Mononuclear cell (primary cell): Measurements from ENCODE around the gene PRKCE. TPM values are rescaled to one million over a fixed set of nuclear protein-coding genes. Genes with fewer than 3 reads are reported as not detected.

ENCODE experiments used
- H3K27me3 ChIP-seq: 2 replicates; pipeline ENCODE4 v1.6.0; 2011; ENCODE audit warnings: low read length, control low read depth; ENCODE audit not compliant: insufficient read depth
- H3K4me1 ChIP-seq: 2 replicates; pipeline ENCODE4 v1.5.1; 2011; ENCODE audit warnings: mild to moderate bottlenecking, low read length, control low read depth; ENCODE audit not compliant: insufficient read depth
- H3K4me3 ChIP-seq: 2 replicates; pipeline ENCODE4 v1.5.1; 2011; ENCODE audit warnings: mild to moderate bottlenecking, low read length, moderate library complexity
- H3K9me3 ChIP-seq: 2 replicates; pipeline ENCODE4 v1.5.1; 2011; ENCODE audit warnings: low read depth, mild to moderate bottlenecking, control low read depth, low read length
- total RNA-seq: library from RNA; depleted of rRNA; stranded (reverse); fragments of >200 nt; gene quantifications from one replicate; pipeline ENCODE4 v1.2.3, GENCODE V29; 2012

Gene PRKCE
- total RNA-seq, 1 donor: 13.6 TPM

DNA sequence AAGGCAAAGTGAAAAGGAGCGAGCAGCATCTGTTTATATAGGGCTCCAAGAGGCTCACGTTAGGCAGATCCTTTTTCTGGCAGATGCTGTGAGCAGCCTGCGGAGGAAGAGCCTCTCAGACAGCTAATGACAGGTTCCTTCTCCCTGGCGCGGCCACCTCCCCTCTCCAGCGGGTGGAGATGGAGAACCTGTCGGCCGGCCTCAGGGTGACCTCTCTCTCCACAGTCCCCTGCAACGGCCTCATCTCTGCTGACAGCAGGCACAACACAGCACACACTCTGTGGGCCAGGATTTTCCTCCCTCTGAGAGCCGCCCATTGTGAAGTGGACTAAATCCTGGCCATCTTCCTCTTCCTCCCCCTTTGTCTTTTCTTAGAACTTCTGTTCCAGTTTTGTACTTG, 119.8 kb downstream of the PRKCE start:
- Histone ChIP-seq H3K4me1 (peaks cover 66% of the 10 kb centered on the region), H3K9me3 (no peaks in the 10 kb centered on the region), H3K27me3 (no peaks in the 10 kb centered on the region), H3K4me3 (no peak overlapping the region)

DNA sequence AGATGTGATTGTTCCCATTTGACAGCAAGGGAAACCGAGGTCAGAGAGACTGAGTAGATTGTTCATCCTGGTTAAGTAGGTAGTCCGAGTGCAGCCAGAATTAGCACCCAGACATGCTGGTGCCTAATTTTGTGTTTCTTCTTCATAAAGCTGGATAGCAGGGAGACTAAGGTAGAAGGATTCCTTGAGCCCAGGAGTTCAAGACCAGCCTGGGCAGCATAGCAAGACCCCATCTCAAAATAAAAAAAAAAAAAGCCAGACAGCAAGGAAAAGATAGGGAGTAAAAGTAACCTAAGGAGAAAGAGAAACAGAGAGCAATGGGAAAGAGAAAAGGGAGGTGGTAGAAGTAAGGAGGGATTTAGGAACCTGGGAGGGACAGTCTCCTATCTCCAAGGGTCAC, 120.6 kb downstream of the PRKCE start:
- Histone ChIP-seq H3K4me3 (no peak overlapping the region), H3K9me3 (no peaks in the 10 kb centered on the region), H3K27me3 (no peaks in the 10 kb centered on the region), H3K4me1 (peaks cover 65% of the 10 kb centered on the region)

DNA sequence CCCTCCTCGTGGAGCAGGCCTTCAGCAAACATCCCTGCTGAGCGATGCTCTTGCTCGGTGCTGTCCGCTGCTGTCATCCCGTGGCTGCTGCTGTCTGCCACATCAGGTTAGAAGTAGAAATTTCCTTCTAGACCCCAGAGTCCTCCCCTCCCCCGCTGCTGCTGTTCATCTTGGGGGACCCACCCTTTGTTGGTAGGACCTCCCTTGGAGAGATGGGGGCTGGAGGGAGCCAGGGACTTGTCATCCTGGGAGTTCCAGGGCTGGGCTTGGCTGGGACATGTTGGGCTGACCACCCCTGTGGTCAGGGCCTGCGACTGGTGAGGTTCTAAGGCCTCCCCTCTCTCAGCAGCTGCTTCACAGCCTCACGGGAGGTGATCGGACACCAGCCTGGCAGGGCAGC, 122.4 kb downstream of the PRKCE start:
- Histone ChIP-seq H3K4me3 (no peak overlapping the region), H3K4me1 (peaks cover 60% of the 10 kb centered on the region), H3K27me3 (no peaks in the 10 kb centered on the region), H3K9me3 (no peaks in the 10 kb centered on the region)

DNA sequence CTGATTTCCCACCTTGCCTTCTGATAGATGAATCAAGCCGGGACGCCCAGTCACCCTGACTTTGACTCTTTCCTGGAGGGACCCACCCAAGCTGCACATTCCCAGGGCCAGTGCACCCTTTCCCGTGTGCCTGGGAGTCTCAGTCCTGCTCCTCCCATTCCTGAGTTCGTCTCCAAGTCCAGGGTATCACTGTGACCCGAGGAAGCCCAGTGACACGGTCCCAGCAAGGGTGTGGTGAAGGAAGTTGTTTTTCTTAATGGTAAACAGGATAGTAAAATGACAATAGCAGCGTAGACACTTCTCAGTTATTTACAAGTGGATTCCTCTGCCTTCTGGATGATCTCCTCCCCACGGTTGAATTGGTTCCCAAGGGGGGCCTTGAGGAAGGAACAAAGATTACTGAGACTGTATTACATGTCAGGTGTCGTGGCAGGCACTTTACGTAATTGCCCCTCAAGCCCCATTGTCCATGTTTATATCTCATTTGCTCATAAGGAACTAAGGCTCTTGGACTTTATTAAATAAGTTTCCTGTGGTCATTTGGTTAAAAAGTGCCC, 123.3 kb downstream of the PRKCE start:
- Histone ChIP-seq H3K4me3 (no peak overlapping the region), H3K27me3 (no peaks in the 10 kb centered on the region), H3K4me1 (peaks cover 58% of the 10 kb centered on the region), H3K9me3 (no peaks in the 10 kb centered on the region)

DNA sequence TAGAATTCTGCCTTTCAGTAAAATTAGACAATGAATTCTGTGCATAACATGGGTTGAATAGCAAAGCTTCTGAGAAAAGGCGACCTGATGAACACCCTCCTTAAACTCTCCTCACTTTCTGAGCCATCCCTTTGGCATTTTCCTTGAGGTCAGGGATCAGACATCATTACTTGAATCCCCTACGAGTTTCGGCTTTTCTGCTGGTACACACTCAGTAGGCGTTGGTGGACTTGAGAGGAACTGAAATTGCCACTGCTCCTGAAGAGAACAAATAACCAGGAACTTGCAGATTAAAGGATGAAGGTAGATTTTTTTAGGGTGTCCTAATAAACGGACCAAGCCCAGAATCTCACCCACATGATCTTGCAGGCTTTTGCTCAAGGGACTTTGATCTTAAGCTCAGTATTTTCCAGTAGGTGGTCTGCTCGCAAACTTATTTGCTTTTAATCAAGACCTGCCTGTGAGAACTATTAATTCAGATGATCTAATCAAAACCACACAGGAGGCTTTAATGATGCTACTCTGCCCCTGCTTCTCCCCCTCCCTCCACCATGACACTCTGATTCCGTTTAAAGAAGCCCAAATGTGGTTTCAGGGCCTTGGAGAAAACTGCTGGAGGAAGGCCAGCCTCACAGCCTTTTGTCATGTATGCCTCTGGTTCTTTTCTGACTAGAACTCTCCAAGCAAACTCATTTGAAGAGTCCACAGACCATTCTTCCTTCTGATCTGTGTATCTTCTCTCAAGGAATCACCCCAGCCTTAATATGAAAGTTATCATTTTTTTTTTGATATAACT, 124.9 kb downstream of the PRKCE start:
- Histone ChIP-seq H3K4me3 (no peak overlapping the region), H3K9me3 (no peaks in the 10 kb centered on the region), H3K4me1 (peaks cover 53% of the 10 kb centered on the region), H3K27me3 (no peaks in the 10 kb centered on the region)

DNA sequence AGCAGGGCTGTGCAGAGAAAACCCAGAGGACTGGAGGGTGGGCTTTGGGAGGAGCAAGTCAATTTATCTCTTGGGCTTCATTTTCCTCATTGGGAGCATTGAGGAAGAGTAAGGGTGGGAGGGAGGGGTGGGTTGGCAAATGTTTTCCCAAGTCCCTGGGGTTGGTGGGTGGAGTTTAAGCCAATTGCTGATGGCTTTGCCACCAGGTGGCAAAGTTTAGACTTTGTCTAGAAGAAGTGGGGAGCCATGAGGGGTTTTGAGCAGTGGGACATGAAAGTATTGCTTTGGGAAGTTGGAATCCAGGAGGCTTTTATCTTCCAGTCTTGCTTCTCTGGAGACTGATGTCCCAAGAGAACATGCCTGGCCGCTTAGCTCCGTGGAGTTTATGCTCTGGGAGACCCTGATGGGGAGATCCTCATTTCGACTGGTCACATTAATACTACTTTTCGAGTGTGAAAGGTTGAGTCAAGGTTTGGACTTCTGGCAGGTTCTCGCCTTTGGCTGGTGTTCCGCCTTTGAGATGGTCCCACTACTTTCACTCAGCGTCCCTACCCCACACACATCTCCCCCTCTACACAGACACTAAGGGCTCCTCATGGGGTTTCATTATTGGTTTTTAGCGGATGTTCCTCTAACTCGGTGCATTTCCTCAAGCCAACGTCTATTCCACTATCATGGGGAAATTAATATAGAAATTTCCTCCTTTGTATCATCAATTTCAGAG, 126.7 kb downstream of the PRKCE start:
- Histone ChIP-seq H3K4me3 (no peak overlapping the region), H3K4me1 (peaks cover 48% of the 10 kb centered on the region), H3K27me3 (no peaks in the 10 kb centered on the region), H3K9me3 (no peaks in the 10 kb centered on the region)

DNA sequence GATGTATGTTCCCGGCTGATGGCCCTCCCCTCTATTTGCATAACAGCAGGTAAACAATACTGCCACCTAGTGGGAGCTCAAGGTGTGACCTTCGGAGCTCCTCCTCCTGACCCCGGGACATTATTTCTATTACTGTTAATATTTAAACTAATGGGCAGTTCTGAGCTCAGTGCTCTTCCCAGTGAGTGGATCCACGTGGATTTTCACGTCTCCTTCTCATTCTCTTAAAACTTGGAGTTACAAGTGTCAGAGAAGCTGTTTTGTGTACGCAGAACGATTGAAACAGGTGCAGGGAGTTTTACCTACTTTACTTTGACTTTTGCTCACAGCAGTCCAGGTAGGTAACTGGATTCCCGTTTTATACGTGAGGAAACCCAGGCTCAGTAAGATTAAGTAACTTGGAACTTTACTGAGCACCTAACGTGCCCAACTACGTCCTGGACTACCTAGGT, 127.3 kb downstream of the PRKCE start:
- Histone ChIP-seq H3K27me3 (no peaks in the 10 kb centered on the region), H3K4me1 (peaks cover 48% of the 10 kb centered on the region), H3K4me3 (no peak overlapping the region), H3K9me3 (no peaks in the 10 kb centered on the region)

DNA sequence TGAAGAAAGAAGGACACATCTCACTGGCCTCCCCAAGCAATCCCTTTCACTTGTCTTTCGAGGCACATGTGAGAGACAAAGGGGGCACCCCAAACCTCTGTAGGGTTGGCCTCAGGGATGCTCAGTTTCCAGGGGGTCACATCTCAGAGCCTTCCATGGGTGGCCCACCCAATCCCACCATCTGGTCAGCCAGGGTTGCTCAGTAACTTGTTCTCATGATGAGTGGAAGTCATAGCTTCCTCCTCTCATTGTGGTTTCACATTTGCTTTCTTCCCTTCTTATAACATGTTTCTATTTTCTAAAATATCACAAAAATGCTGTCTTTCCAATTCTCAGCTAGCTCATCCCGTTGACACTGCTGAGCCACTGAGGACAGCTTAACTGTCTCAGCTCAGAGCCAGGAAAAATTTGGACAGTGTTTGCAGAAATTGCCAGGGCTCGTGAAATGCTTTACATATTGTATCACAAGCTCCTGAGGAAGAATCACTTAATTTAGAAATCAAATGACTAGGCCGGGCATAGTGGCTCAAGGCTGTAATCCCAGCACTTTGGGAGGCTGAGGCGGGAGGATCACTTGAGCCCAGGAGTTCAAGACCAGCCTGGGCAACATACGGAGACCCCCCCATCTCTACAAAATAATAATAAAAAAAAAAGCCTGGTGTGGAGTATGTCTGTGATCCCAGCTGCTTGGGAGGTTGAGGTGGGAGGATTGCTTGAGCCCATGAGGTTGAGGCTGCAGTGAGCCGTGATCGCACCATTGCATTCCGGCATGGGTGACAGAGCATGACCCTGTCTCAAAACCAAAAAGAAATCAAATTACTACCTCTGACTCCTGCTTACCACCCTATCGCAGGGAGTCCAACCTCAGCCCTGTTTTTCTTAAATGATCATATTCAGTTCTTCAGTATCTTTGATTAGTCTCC, 129.3 kb downstream of the PRKCE start:
- Histone ChIP-seq H3K4me1 (peaks cover 34% of the 10 kb centered on the region), H3K9me3 (no peaks in the 10 kb centered on the region), H3K27me3 (no peaks in the 10 kb centered on the region), H3K4me3 (no peak overlapping the region)

DNA sequence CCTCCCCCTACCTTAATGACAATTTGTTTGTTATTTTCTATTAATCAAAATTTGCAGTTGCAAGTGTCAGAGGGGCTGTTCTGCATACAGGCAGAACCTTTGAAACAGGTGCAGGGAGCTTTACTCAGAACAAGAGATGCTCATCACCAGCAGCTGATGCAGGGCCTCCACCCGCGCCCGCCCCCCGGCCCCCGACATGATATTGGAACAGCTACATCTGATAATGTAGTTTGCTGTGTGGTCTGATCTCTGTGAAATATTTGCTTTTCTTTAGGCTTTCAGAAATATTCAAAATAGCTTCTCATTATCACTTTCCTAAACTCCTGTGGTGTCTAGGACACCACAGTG, 130.0 kb downstream of the PRKCE start:
- Histone ChIP-seq H3K9me3 (no peaks in the 10 kb centered on the region), H3K4me1 (peaks cover 29% of the 10 kb centered on the region), H3K4me3 (no peak overlapping the region), H3K27me3 (no peaks in the 10 kb centered on the region)

DNA sequence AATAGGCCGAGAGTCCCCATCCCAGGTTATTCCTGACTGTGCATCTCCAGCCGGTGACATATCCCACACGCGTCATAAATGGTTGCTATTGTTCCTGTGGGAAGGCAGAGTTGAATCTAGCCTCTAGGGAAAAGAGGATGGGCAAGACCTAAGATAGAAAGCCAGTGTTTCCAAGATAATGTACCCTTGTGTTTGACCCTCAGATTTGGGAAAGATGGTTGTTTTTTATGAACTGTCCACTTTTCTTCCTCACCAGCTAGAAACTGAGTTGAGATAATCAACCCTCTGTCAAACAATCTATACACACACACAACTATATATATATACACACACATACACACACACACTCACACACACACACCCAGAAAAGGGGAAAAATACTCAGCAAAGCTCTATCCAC, 131.0 kb downstream of the PRKCE start:
- Histone ChIP-seq H3K4me3 (no peak overlapping the region), H3K27me3 (no peaks in the 10 kb centered on the region), H3K9me3 (no peaks in the 10 kb centered on the region), H3K4me1 (peaks cover 21% of the 10 kb centered on the region)

DNA sequence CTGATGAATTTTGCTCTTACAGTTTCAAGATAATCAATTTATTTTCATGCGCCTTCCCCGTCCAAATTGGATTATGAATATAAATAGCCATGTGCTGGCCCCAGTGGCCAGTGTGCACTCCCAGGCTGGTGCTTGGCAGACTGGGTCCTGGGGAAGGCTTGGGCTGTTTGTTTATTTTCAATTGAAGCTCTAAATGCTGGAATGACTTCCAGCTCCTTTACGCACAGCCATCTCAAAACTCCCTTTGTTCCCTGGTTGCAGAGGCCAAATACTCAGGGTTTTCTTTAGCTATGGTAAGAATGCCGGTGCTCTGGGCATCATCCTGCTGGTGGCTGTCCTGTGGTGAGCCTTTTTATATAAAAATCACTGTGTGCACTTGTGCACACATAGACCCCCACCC, 131.5 kb downstream of the PRKCE start:
- Histone ChIP-seq H3K9me3 (no peaks in the 10 kb centered on the region), H3K27me3 (no peaks in the 10 kb centered on the region), H3K4me3 (no peak overlapping the region), H3K4me1 (peaks cover 17% of the 10 kb centered on the region)

DNA sequence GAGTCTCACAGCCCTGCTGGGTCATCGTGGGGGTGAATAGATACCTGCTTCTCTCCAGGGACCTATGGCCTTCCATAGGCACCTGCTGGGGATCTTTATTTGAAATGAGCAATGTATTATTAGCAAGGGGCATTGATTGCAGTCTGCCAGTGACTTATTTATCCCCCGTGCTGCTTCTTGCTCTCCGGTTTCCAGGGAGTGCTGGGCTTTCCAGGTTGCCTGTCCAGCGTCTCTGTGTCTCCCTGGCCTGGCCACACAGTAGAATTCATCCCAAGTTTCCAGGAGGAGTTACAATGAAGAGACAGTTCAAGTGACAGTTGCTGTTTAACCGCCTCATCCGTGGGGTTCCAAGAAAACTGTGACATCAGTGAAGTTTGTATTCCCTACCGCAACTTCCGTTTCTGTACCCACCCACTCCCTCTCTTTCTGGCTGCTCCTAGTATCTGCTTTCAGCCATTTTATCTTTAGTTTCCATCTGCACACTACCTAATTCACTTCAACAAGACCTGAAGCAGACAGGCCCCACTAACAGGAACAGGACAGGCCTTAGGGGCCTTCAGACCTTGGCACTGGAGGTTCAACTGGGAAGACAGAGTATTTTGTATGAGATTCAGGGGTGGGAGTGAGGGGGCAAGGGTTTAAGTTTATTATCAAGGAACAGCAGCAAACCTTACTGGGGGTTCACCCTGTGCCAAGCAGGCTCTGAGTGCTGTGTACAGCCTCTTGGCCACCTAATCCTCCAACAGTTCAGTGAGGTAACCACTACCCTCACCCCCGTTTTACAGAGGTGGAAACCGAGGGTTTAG, 134.8 kb downstream of the PRKCE start:
- H3K9me3 ChIP-seq: no peaks in the 10 kb centered on the region
- peaks cover 4% of the 10 kb centered on the region for H3K4me1 ChIP-seq
- H3K27me3 ChIP-seq: no peaks in the 10 kb centered on the region
- H3K4me3 ChIP-seq: no peak overlapping the region

DNA sequence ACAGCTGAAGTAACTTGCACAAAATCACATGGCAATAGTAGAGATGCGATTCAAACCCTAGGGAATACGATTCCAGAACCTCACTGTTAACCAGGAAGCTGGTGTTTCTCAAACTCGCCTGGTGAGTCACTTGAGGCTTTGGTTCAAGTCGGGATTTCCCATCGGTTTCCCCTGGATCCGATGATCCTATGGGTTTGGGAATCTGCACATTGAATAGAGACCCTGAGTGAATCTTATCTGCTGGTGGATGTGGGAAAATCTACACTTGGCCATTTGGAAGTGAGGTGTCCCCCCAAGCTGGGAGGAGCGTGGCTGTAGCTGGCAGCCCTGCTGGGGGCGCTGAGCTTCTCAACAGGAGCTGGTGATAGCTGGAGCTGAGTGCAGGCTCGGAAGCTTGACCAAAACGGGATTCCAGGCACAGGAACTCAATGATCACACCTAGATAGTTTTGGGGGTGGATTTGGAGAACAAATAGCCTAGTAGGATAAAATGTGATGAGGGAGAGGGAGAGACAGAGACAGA, 135.4 kb downstream of the PRKCE start:
- Histone ChIP-seq H3K4me1 (peaks cover 3% of the 10 kb centered on the region), H3K9me3 (no peaks in the 10 kb centered on the region), H3K27me3 (no peaks in the 10 kb centered on the region), H3K4me3 (no peak overlapping the region)

DNA sequence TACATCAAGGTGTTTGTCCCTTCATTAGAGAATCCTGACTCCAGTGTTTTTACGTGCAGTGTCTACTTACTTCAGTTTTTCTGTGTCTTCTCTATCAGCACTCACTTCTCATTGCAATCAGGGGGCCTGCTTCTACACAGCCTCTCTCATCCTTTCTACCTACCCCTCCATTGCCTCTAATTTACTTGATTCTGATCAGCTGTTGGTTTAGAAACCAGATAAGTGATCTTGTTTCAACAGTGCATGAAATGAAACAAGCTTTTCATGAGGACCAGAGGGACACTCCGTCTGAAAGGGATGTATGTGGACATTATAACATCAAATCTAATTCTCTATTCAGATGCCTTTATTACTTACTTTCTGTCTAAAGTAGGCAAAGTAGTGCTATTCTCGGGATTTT, 136.9 kb downstream of the PRKCE start:
- Histone ChIP-seq H3K4me1 (peaks cover 3% of the 10 kb centered on the region), H3K4me3 (no peak overlapping the region), H3K9me3 (no peaks in the 10 kb centered on the region), H3K27me3 (no peaks in the 10 kb centered on the region)
